Body of pancreas (tissue), 4 donors: ENCODE measurements around the gene ATP5F1A. TPM values are rescaled to one million over a fixed set of nuclear protein-coding genes. Genes with fewer than 3 reads are reported as not detected.

Experiments
- ATAC-seq: fragments of 150-250 bp; one replicate; pipeline ENCODE4 v1.9.1; 2016
- DNase-seq, 4 donors: peaks; one replicate each; pipeline ENCODE4 v3.0.0-alpha.2; 2019
- H3K27ac ChIP-seq, 4 donors: fragments of 200-600 bp; sonication (generic); 1 replicate in 3 of 4; 2 replicates in 1 of 4; pipeline versions ENCODE4 v1.5.1 to v1.6.1; 2016 to 2019; ENCODE audit warnings: mild to moderate bottlenecking in 1 of 4, mixed read lengths in 1 of 4, moderate library complexity in 1 of 4
- H3K27me3 ChIP-seq, 2 donors: fragments of 200-600 bp; sonication (generic); one replicate each; pipeline ENCODE4 v1.6.0; 2016; ENCODE audit warnings: mild to moderate bottlenecking in 1 of 2
- H3K36me3 ChIP-seq, 2 donors: fragments of 200-600 bp; sonication (generic); replicated peaks in 1 of 2; 2 replicates each; pipeline ENCODE4 v1.5.1; 2016; ENCODE audit warnings: low read depth in 2 of 2; ENCODE audit not compliant: insufficient read depth in 1 of 2
- H3K4me1 ChIP-seq: fragments of 200-600 bp; sonication (generic); one replicate; pipeline ENCODE4 v1.6.0; 2016
- H3K4me3 ChIP-seq, 2 donors: fragments of 200-600 bp; sonication (generic); 1 replicate in 1 of 2; 2 replicates in 1 of 2; pipeline ENCODE4 v1.5.1; 2016 to 2019
- H3K9me3 ChIP-seq, 3 donors: fragments of 200-600 bp; sonication (generic); 1 replicate in 2 of 3; 2 replicates in 1 of 3; pipeline ENCODE4 v1.5.1; 2016
- CTCF ChIP-seq, 7 experiments: fragments of 450-650 bp in 4 of 7; fragments of 200-600 bp in 3 of 7; sonication (generic) in 3 of 7; IDR thresholded peaks; one replicate each; pipeline ENCODE4 v1.5.1; 2016 to 2019; ENCODE audit warnings: antibody characterized with exemption in 7 of 7
- POLR2A ChIP-seq, 3 donors: fragments of 450-650 bp; IDR thresholded peaks; one replicate each; pipeline ENCODE4 v1.6.1; 2016; ENCODE audit warnings: antibody characterized with exemption in 3 of 3, mild to moderate bottlenecking in 2 of 3
- WGBS, 2 donors: methylation state at CpG; one replicate each; pipeline ENCODE4 v1.1.5; 2017; 5-methylcytosine and 5-hydroxymethylcytosine counted together
- intact Hi-C: fragments of 100-400 bp; cut with DNase I; formaldehyde crosslinking; loops from one replicate; pipeline ENCODE4 v1.15.1; 2023
- total RNA-seq, 2 donors: library from RNA; depleted of rRNA; stranded (reverse); fragments of >200 nt; gene quantifications; one replicate each; pipeline ENCODE4 v1.1.0, GENCODE V29; 2016

The ATP5F1A gene
- total RNA-seq, 2 donors from 2014 or later, result 177 to 305 TPM

- WGBS, 2 donors, result 22 to 33% methylated on average over 14 to 25 of the region's 25 CpGs
- peak overlapping the region; percentile 68 to 92 for H3K4me3 ChIP-seq
- H3K4me1 ChIP-seq, result peaks cover 28% of the 10 kb centered on the region
- intact Hi-C loops, result no loop called here
- H3K36me3 ChIP-seq, result no peaks in the 10 kb centered on the region
- no peak for TF ChIP-seq POLR2A (IDR thresholded peaks at IDR 0.05)
- TF ChIP-seq CTCF (IDR thresholded peaks at IDR 0.05), result no peak
- peak overlapping the region in 1 of 4 donors; percentile 54 for H3K27ac ChIP-seq
- ATAC-seq (no peak), DNase-seq (no peak)
- H3K9me3 ChIP-seq, result no peaks in the 10 kb centered on the region
- no peaks in the 10 kb centered on the region for H3K27me3 ChIP-seq
These were observed 25.7 kb downstream of the ATP5F1A start for GRCh38 chr18:46072376-46072867.

DNA sequence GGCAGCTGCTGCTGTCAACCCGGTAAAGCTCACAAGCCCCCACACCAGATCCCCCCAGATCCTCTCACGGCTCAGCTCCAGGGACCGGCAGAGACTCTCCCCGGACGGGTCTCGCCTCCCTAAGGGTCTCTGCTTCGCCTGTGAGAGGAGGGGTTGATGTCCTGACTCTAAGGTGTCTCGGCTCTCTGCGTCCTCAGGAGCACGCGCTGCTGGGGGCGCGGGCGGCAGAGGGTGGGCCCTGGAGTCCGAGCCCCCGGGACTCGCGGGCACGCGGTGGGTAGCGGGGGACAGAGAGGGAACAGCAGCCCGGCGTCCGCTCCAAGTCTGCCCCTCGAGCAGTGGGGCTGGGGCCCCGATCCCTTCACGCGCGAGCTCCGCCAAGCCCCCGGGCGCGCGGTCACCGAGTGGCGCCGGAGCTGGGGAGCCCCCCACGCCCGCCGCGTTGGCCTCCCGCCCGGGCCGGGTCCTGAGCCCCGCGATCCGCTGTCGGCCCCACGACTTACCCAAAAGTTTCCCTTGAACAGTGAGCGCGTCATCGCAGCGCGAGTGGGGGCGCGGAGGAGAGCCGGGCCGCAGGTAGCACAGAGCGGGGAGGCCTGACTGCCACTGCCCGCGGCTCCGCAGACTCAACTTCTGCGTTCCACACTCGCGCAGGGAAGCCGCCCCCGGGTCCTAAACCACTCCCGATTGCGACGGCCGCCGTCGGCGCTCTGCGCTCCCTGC is 26.3 kb downstream of the ATP5F1A start, which contains the start of gene PSTPIP2:
Gene PSTPIP2 (minus strand): TSS at position 608 of the 723 bp plus-strand sequence. CDS start 72 bp downstream, at position 536.
- H3K27ac ChIP-seq, result peak within 1 kb of the TSS in 2 of 4 donors; percentile 7 to 54
- DNase-seq, result peak; percentile 71 to 83 (median 74)
- H3K4me1 ChIP-seq, result peaks cover 28% of the 10 kb centered on the region
- peak; percentile 80 for ATAC-seq
- peak within 1 kb of the TSS; percentile 68 to 92 for H3K4me3 ChIP-seq
- 1 to 3% methylated on average over 7 to 50 of the region's 75 CpGs for WGBS, 2 donors
- no peaks in the 10 kb centered on the region for H3K27me3 ChIP-seq
- H3K9me3 ChIP-seq, result no peaks in the 10 kb centered on the region
- H3K36me3 ChIP-seq, result no peaks in the 10 kb centered on the region
- TF ChIP-seq POLR2A (IDR thresholded peaks at IDR 0.05) (peak; percentile 38 to 74 (median 58)), CTCF (IDR thresholded peaks at IDR 0.05) (no peak)
- intact Hi-C loops, result no loop called here

- peak overlapping the region in 1 of 4 donors; percentile 54 for H3K27ac ChIP-seq
- intact Hi-C loops, result no loop called here
- no peaks in the 10 kb centered on the region for H3K27me3 ChIP-seq
- 26 to 40% methylated on average over 11 to 12 of the region's 13 CpGs for WGBS, 2 donors
- no peaks in the 10 kb centered on the region for H3K9me3 ChIP-seq
- H3K4me1 ChIP-seq, result peaks cover 28% of the 10 kb centered on the region
- DNase-seq (peak in 1 of 4 donors; percentile 17), ATAC-seq (peak; percentile 8)
- H3K4me3 ChIP-seq, result peak overlapping the region; percentile 68 to 92
- H3K36me3 ChIP-seq, result no peaks in the 10 kb centered on the region
- TF ChIP-seq CTCF (IDR thresholded peaks at IDR 0.05) (no peak), POLR2A (IDR thresholded peaks at IDR 0.05) (no peak)
These were observed 27.1 kb downstream of the ATP5F1A start for GRCh38 chr18:46070815-46071652.

GRCh38 chr18:46070232-46070631 is 27.9 kb downstream of the ATP5F1A start:
- 74 to 87% methylated on average over 6 of the region's 6 CpGs for WGBS, 2 donors
- H3K36me3 ChIP-seq, result no peaks in the 10 kb centered on the region
- peaks cover 28% of the 10 kb centered on the region for H3K4me1 ChIP-seq
- TF ChIP-seq CTCF (IDR thresholded peaks at IDR 0.05) (no peak), POLR2A (IDR thresholded peaks at IDR 0.05) (no peak)
- DNase-seq (no peak), ATAC-seq (no peak)
- intact Hi-C loops, result no loop called here
- no peak overlapping the region for H3K27ac ChIP-seq
- H3K4me3 ChIP-seq, result no peak overlapping the region
- H3K27me3 ChIP-seq, result no peaks in the 10 kb centered on the region
- H3K9me3 ChIP-seq, result no peaks in the 10 kb centered on the region
